A673 (cell line): Measurements from ENCODE around the gene TPK1. TPM values are rescaled to one million over a fixed set of nuclear protein-coding genes. Genes with fewer than 3 reads are reported as not detected.

Experiments
- BruUV-seq: library from RNA; stranded (reverse); fragments of 400-500 nt; replicated peaks from 2 replicates; lab custom pipeline; 2021; lab: Mats Ljungman, UMichigan
- CTCF ChIA-PET: fragments of 300-600 bp; sonication (Branson Sonifier 250); formaldehyde crosslinking; loops from one replicate; lab custom pipeline; 2022; ENCODE audit warnings: antibody characterized with exemption; lab: Charles Lee
- POLR2A ChIA-PET: fragments of 300-600 bp; sonication (Branson Sonifier 250); formaldehyde crosslinking; loops from one replicate; lab custom pipeline; 2022; ENCODE audit warnings: antibody characterized with exemption; ENCODE audit not compliant: low non-redundant PET; lab: Charles Lee
- DNase-seq: peaks from one replicate; pipeline ENCODE4 v3.0.0-alpha.2; 2015; ENCODE audit warnings: low spot score
- H3K27ac ChIP-seq: fragments of 200-600 bp; sonication (generic); 2 replicates; pipeline ENCODE4 v1.5.1; 2016; ENCODE audit warnings: mixed run types, low read depth, mild to moderate bottlenecking, mixed read lengths, antibody characterized with exemption, low read length; ENCODE audit not compliant: poor library complexity, severe bottlenecking
- H3K27me3 ChIP-seq: fragments of 200-600 bp; sonication (generic); replicated peaks from 2 replicates; pipeline ENCODE4 v1.6.1; 2017; ENCODE audit warnings: mixed run types, low read depth, mild to moderate bottlenecking, mixed read lengths, antibody characterized with exemption, low read length; ENCODE audit not compliant: insufficient read depth, poor library complexity
- H3K36me3 ChIP-seq: fragments of 200-600 bp; sonication (generic); 2 replicates; pipeline ENCODE4 v1.6.1; 2016; ENCODE audit warnings: mixed run types, mild to moderate bottlenecking, mixed read lengths, antibody characterized with exemption, low read length; ENCODE audit not compliant: insufficient read depth, poor library complexity, severe bottlenecking
- H3K4me1 ChIP-seq: fragments of 200-600 bp; sonication (generic); 2 replicates; pipeline ENCODE4 v1.6.1; 2017; ENCODE audit warnings: mixed run types, mild to moderate bottlenecking, mixed read lengths, antibody characterized with exemption, low read length; ENCODE audit not compliant: insufficient read depth, poor library complexity, severe bottlenecking
- H3K4me3 ChIP-seq: fragments of 200-600 bp; sonication (generic); 2 replicates; pipeline ENCODE4 v1.5.1; 2016; ENCODE audit warnings: low read depth, mixed run types, mild to moderate bottlenecking, mixed read lengths, low read length; ENCODE audit not compliant: poor library complexity, severe bottlenecking
- H3K9me3 ChIP-seq: fragments of 200-600 bp; sonication (generic); 2 replicates; pipeline ENCODE4 v1.6.1; 2016; ENCODE audit warnings: mixed run types, low read depth, mild to moderate bottlenecking, mixed read lengths, antibody characterized with exemption, low read length; ENCODE audit not compliant: poor library complexity, severe bottlenecking
- EZH2 ChIP-seq: fragments of 200-600 bp; sonication (generic); IDR thresholded peaks from 2 replicates; pipeline ENCODE4 v1.6.1; 2017; ENCODE audit warnings: borderline replicate concordance, low read depth, mild to moderate bottlenecking, mixed read lengths, antibody characterized with exemption, low read length; ENCODE audit not compliant: poor library complexity, severe bottlenecking
- intact Hi-C: fragments of 100-400 bp; cut with micrococcal nuclease; formaldehyde crosslinking; loops from one replicate; pipeline ENCODE4 v1.10.0; 2022; ENCODE audit not compliant: unreplicated experiment
- total RNA-seq: library from RNA; stranded (reverse); gene quantifications from 2 replicates; pipeline ENCODE4 v1.2.3, GENCODE V29; 2021
- TF ChIP-seq, protein P1 (sequence below): fragments of 300-800, 200-600 bp; sonication (generic); conservative IDR thresholded peaks from 2 replicates; pipeline ENCODE4 v1.5.1; 2017; ENCODE audit warnings: low read depth, mild to moderate bottlenecking, antibody characterized with exemption, low read length, moderate library complexity, mixed read lengths

Gene TPK1
- total RNA-seq, 1 experiment from 2014 or later, result 3.5 TPM

DNA sequence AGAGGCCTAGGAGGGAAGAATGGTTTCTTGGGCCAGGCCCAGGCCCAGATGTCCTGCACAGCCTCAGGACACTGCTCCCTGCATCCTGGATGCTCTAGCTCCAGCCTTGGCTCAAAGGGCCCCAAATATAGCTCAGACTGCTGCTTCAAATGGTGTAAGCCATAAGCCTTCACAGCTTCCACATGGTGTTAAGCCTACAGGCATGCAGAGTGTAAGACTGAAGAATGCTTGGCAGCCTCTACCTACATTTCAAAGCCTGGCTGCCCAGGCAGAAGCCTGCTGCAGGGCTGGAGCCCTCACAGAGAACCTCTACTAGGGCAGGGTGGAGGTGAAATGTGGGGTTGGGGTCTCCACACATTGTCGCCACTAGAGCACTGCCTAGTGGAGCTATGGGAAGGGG lies 118.1 kb downstream of the TPK1 start:
- Histone ChIP-seq H3K9me3 (no peaks in the 10 kb centered on the region), H3K27me3 (no peaks in the 10 kb centered on the region), H3K27ac (no peak overlapping the region), H3K4me1 (no peaks in the 10 kb centered on the region), H3K36me3 (no peaks in the 10 kb centered on the region), H3K4me3 (no peak overlapping the region)
- no TSS peak for BruUV-seq
- CTCF ChIA-PET, result no interaction called here
- TF ChIP-seq, protein P1, sequence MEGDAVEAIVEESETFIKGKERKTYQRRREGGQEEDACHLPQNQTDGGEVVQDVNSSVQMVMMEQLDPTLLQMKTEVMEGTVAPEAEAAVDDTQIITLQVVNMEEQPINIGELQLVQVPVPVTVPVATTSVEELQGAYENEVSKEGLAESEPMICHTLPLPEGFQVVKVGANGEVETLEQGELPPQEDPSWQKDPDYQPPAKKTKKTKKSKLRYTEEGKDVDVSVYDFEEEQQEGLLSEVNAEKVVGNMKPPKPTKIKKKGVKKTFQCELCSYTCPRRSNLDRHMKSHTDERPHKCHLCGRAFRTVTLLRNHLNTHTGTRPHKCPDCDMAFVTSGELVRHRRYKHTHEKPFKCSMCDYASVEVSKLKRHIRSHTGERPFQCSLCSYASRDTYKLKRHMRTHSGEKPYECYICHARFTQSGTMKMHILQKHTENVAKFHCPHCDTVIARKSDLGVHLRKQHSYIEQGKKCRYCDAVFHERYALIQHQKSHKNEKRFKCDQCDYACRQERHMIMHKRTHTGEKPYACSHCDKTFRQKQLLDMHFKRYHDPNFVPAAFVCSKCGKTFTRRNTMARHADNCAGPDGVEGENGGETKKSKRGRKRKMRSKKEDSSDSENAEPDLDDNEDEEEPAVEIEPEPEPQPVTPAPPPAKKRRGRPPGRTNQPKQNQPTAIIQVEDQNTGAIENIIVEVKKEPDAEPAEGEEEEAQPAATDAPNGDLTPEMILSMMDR, result no peak
- no peak for TF ChIP-seq EZH2
- POLR2A ChIA-PET, result no interaction called here
- intact Hi-C loops, result no loop called here
- no peak for DNase-seq

DNA sequence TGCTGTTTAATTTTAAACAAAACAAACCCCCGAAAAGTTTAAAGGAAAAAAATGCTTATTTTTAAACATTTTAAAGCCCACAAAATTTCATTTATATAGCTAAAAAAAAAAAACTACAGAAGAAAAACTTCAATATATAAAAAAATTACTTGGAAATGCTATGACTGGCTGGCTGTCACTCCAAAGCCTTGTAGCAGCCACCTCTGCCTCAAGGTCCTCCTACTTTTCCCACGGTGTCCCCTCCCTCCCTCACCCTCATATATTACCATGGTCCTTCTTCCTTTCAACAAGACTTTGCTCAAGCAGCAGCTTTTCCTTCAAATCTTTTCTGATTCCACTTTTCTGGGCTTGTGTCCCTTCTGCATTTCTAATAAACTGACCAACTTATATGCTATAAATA lies 122.0 kb downstream of the TPK1 start:
- Histone ChIP-seq H3K9me3 (no peaks in the 10 kb centered on the region), H3K27ac (no peak overlapping the region), H3K27me3 (no peaks in the 10 kb centered on the region), H3K36me3 (no peaks in the 10 kb centered on the region), H3K4me3 (no peak overlapping the region), H3K4me1 (no peaks in the 10 kb centered on the region)
- no peak for DNase-seq
- ChIA-PET POLR2A (no interaction called here), CTCF (no interaction called here)
- intact Hi-C loops, result no loop called here
- no peak for TF ChIP-seq EZH2
- TF ChIP-seq, protein P1, result no peak
- BruUV-seq, result no TSS peak

DNA sequence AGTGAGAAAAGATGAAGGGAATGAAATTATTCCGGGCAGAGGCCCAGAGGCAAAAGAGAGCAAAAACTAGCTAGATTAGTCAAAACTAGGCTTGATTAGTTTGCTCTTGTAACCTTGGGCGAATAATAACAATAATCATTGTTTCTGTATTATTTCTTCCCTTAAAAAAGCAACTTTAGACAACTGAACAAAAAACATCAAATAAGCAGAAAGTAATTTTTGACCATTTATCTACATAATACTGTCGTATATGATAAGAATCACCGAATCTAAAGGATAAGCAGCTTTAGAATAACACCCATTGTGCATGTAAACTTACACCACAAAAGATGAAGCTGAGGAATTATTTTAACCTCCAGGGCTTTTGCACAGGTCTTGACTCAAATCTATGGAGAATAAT lies 125.1 kb downstream of the TPK1 start:
- no peaks in the 10 kb centered on the region for H3K36me3 ChIP-seq
- H3K4me3 ChIP-seq, result no peak overlapping the region
- ChIA-PET POLR2A (no interaction called here), CTCF (no interaction called here)
- intact Hi-C loops, result no loop called here
- no peaks in the 10 kb centered on the region for H3K9me3 ChIP-seq
- H3K27me3 ChIP-seq, result no peaks in the 10 kb centered on the region
- H3K4me1 ChIP-seq, result no peaks in the 10 kb centered on the region
- no peak for DNase-seq
- no TSS peak for BruUV-seq
- TF ChIP-seq, protein P1, result no peak
- no peak for TF ChIP-seq EZH2
- H3K27ac ChIP-seq, result no peak overlapping the region
